NOMO-1 (cell line): Measurements from ENCODE around the gene SPIRE2.
"Not testable (repeated sequence)": the region's sequence is repeated elsewhere in the genome, so short reads cannot be mapped to it uniquely, and the experiment has no call there.

Experiments
- DNase-seq, 2 experiments: peaks; one replicate each; lab custom pipeline; 2025; ENCODE audit not compliant: unreplicated experiment in 2 of 2; lab: John Stamatoyannopoulos, UW

Gene SPIRE2

DNA sequence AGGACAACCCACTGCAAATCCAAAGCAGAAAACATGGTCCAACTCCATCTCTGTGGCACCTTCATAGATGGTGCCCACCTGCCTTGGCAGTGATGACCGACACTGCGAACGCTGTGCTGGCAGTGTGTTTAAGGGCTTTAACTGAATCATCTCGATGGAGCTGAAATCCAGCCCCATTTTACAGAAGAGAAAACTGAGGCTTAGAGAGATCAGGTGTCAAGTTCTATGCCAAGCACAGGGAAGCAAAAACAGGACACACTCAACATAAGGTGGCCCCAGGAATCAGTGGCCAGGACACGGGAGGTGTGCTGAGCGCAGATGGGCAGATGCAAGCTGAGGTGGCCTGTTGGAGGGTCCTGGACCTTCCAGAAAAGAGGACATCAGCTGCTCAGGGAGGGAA lies 34.5 kb downstream of the SPIRE2 start:
- DNase-seq, result no peak

- peak; percentile 62 to 80 for DNase-seq
Measured at GRCh38 chr16:89863741-89864526, 35.7 kb downstream of the SPIRE2 start.

DNA sequence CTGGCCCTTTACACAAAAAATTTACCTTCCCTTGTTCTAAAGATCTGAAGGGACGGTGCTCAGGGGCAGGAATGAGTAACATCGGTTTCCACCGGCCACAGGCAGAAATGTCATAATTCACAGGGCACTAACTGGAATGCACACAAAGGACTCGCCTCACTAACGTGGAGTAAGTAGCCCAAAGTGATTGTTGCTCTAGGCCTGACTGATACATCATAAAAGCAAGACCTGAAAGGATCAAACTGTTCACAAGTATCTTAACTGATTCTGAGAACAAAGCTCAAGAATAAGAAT lies 36.2 kb downstream of the SPIRE2 start:
- DNase-seq, result no peak

GRCh38 chr16:89867918-89868317 lies 39.6 kb downstream of the SPIRE2 start:
- DNase-seq, result no peak

DNA sequence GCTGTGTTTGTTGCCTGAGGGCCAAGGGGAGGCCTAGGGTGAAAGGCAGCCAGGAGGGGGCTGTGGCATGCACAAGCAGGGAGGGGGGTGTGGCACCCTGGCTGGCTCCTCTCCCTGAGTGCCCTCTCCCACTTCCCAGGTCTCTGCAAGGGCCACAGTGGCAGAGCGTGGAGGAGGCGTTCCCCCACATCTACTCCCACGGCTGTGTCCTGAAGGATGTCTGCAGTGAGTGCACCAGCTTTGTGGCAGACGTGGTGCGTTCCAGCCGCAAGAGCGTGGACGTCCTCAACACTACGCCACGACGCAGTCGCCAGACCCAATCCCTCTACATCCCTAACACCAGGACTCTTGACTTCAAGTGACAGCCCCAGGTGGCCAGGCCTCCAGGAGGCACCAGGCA lies 41.6 kb downstream of the SPIRE2 start:
- DNase-seq, result no peak

DNA sequence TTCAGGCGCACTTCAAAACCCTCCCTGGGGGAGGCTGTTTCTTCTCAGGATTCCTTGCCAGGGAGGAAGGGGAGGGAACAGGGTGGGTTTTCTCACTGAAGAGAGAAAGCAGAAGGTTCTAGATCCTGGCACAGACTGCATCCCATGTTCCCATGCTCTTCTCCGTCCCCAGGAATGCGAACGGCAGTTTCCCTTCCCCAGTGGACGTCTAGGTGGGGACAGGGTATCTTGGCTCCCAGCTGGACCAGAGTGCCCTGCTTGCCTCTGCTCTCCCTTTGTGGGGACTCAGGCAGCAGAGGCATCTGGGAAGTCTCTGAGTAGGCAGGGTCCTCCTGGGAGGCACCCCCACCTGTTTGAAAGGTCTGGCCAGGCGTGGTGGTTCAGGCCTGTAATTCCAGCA lies 42.2 kb downstream of the SPIRE2 start:
- no peak for DNase-seq

DNA sequence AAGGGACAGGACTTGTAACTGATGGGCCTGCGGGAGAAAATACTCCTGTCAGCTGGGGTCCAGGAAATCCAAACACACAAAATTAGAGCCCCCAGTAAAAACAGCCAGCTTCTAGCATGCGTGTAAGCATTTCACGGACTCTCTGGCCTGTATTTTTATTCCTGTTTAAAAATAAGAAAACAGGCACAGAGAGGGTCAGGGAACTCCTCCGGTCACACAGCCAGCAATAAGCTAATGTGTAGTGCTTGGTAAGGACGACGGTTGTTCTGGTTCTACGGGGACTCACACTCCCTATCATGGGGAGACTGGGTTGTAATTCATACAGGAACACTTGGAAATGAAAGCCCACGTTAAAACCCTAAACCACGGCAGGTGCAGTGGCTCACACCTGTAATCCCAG lies 43.6 kb downstream of the SPIRE2 start:
- DNase-seq, result no peak

GRCh38 chr16:89873109-89873971 lies 45.1 kb downstream of the SPIRE2 start, which contains the start of gene TCF25:
Gene TCF25 (plus strand): TSS chr16:89873592. CDS start chr16:89873668, 76 bp downstream.
- peak; percentile 74 to 76 for DNase-seq

DNA sequence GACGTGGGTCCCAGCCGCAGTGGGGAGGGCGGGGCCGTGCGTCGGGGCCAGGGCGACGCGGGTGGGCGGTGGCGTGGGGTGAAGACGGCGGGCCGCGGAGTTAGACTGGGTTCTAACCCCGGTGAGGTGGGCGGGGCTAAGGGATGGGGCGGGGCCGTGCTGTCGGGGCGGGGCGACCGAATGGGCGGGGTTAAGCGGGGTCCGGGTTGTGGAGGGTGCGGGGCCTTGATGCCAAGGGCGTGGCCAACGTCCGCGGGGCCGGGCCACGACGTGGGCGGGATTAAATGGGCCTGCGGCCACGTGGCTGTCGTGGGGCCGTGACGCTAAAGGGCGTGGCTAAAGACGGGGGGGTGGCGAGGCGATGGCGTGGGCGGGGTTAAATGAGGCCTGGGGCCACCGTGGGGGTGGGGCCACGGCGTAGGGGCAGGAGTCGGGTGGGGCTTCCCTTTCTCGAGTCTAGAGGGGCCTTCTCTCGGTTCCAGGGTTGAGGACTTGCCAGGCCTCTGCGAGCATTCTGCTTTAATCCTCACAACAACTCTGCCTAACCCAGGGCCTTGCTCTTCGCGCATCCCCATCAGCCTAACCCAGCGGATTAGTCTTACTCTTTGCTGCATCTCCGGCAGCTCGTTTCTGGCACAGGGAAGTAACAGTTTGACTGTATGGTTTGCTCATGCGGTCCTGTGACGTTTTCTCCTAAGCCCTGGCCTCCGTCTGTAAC lies 45.9 kb downstream of the SPIRE2 start:
- peak; percentile 95 to 97 for DNase-seq

DNA sequence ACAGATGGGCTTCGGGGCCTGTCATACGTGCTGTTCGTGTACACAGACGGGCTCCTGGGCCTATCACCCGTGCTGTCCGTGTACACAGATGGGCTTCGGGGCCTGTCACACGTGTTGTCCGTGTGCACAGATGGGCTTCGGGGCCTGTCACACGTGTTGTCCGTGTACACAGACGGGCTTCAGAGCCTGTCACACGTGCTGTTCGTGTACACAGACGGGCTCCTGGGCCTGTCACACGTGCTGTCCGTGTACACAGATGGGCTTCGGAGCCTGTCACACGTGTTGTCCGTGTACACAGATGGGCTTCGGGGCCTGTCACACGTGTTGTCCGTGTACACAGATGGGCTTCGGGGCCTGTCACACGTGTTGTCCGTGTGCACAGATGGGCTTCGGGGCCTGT lies 50.8 kb downstream of the SPIRE2 start:
- DNase-seq, result not testable (repeated sequence)

GRCh38 chr16:89880477-89881367 lies 52.4 kb downstream of the SPIRE2 start:
- DNase-seq, result no peak

DNA sequence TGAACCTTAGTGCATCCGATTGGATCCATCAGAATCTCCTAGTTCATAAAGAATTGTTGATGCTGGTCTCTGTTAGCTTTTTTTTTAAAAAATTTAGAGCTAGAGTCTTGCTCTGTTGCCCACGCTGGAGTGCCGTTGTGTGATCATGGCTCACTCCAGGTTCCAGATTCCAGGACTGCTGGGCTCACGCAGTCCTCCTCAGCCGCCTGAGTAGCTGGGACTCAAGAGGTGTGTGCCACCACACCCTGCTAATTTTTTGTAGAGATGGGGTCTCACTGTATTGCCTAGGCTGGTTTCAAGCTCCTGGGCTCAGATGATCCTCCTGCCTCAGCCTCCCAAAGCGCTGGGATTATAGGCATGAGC lies 53.1 kb downstream of the SPIRE2 start:
- no peak for DNase-seq

DNA sequence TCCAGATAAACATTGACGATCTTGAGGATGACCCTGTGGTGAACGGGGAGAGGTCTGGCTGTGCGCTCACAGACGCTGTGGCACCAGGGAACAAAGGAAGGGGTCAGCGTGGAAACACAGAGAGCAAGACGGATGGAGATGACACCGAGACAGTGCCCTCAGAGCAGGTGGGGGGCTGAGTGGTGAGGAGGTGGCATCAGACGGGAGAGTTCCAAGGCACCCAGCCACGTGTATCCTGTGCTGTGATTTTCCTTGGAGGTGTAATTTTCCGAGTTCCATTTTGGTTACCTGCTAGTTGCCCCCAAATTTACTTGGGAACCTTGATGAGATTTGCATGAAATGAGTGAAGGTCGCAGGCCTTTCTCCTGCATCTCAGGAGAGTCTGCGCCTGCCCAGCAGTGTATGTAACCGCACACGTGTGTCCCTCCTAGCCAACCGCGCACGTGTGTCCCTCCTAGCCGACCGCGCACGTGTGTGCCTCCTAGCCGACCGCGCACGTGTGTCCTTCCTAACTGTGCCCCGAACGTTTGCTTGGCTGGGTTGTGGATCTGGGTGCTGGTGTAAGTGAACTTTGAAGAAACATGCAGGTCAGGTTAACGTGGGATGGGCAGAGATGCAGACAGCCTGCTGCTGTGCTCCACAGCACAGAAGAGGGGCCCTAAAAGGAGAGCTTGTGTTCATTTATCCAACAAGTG lies 55.2 kb downstream of the SPIRE2 start:
- no peak for DNase-seq

- DNase-seq, result no peak
Measured at GRCh38 chr16:89884041-89884421, 55.8 kb downstream of the SPIRE2 start.

DNA sequence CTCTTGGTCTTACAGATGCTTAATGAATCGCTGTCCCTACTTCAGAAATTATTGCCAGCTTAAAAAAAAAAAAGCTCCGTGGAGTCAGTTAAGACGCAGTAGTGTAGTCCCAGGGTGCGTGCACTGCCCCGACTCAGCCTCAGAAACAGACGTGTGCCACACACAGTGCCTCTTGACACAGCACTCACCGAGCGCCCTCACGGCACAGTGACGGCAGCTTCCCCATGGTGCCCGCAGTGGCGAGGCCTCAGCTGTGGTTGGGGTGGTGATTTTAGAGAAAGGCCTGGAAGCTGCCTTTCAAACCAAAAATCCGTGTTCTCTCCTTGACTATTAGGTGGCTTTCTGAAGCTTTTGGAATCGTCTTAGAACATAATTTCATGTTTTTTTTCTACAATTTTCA lies 59.0 kb downstream of the SPIRE2 start:
- DNase-seq, result no peak

DNA sequence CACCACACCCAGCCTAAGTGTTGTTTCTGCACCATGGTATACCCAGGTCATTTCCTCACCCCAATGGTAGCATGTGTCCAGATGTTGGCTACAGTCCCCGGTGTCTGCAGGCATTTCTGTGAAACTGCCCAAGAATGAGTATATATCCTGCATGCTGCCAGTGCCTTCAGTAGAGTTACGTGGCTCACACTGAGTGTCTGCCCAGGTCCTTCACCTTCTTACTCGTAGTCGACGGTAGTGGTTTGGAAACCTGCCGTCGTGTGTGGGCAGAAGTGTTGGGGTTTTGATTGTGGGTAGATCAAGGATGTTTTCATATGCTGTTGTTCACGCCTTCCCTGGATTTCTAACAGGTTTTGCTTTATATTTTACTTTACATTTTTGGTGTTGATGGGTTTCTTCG lies 61.9 kb downstream of the SPIRE2 start:
- no peak for DNase-seq

GRCh38 chr16:89890886-89891657 lies 62.8 kb downstream of the SPIRE2 start:
- no peak for DNase-seq

DNA sequence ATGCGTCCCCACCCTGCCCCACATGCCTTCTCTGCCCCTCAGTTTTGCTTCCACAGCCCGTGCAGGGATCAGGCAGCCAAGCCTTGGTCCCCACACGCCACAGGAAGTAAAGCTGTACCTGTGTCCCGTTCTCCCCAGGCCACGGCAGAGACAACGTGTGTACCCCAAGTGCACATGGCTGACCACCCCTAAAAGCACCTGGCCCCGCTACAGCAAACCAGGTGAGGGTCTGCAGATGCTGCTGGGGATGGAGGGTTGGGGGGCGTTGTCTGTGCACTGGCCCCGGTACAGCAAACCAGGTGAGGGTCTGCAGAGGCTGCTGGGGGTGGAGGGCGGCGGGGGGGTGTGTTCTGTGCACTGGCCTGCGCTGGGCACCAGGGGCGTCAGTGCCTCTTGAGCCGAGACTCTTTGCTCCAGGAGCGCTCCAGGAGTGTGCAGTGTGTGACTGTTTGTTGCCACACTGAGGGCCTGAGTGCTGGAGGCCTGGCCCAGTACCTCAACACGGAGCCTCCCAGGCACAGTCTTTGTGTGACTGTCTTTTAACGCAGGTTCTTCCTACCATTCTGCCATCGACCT lies 63.9 kb downstream of the SPIRE2 start:
- DNase-seq, result no peak

- DNase-seq, result no peak
Measured at GRCh38 chr16:89892635-89893034, 64.4 kb downstream of the SPIRE2 start.
